NCI-H82 (cell line): ENCODE results near the gene GRM2.
A peak's percentile ranks its signal among the peaks of the same experiment; 100 is the strongest.

ENCODE experiments used
- DNase-seq: peaks from one replicate; lab custom pipeline; 2025; lab: John Stamatoyannopoulos, UW

Gene GRM2

GRCh38 chr3:51706788-51707731 is at the start of gene GRM2:
Gene GRM2, plus strand, starts transcription at chr3:51707068. Its CDS starts 1,916 bp downstream, at chr3:51708984.
- DNase-seq, result peak; percentile 91

GRCh38 chr3:51657234-51657633 is 49.6 kb upstream of the GRM2 start:
- no peak for DNase-seq

GRCh38 chr3:51659942-51660341 is 46.9 kb upstream of the GRM2 start:
- DNase-seq, result no peak

GRCh38 chr3:51662456-51662855 is 44.4 kb upstream of the GRM2 start:
- DNase-seq, result no peak

- no peak for DNase-seq
Measured at GRCh38 chr3:51668756-51669155, 38.1 kb upstream of the GRM2 start.

GRCh38 chr3:51669241-51670052 is 37.4 kb upstream of the GRM2 start:
- peak; percentile 89 for DNase-seq

- no peak for DNase-seq
Measured at GRCh38 chr3:51670053-51670822, 36.6 kb upstream of the GRM2 start.

- peak; percentile 91 for DNase-seq
Measured at GRCh38 chr3:51670823-51671733, 35.8 kb upstream of the GRM2 start, which contains the start of gene TEX264. Gene TEX264, plus strand, starts transcription at chr3:51671252. Its CDS starts 3,053 bp downstream, at chr3:51674305.

GRCh38 chr3:51671734-51672475 is 35.0 kb upstream of the GRM2 start:
- DNase-seq, result peak; percentile 78

- peak; percentile 9 for DNase-seq
Measured at GRCh38 chr3:51673181-51673801, 33.6 kb upstream of the GRM2 start.

GRCh38 chr3:51673802-51674654 is 32.8 kb upstream of the GRM2 start:
- no peak for DNase-seq

GRCh38 chr3:51675201-51675611 is 31.7 kb upstream of the GRM2 start:
- DNase-seq, result no peak

- no peak for DNase-seq
Measured at GRCh38 chr3:51676102-51676640, 30.7 kb upstream of the GRM2 start.

- DNase-seq, result no peak
Measured at GRCh38 chr3:51677358-51677757, 29.5 kb upstream of the GRM2 start.

- DNase-seq, result no peak
Measured at GRCh38 chr3:51678186-51678585, 28.7 kb upstream of the GRM2 start.

- no peak for DNase-seq
Measured at GRCh38 chr3:51678641-51679040, 28.2 kb upstream of the GRM2 start.

- DNase-seq, result no peak
Measured at GRCh38 chr3:51679318-51679717, 27.6 kb upstream of the GRM2 start.

GRCh38 chr3:51679777-51680176 is 27.1 kb upstream of the GRM2 start:
- DNase-seq, result no peak
